H1 (cell line): ENCODE data around the gene CCDC112. TPM values are rescaled to one million over a fixed set of nuclear protein-coding genes. Genes with fewer than 3 reads are reported as not detected.

Source experiments
- CHD7 ChIP-seq: fragments of 300-600 bp; sonication (generic); IDR thresholded peaks from 2 replicates; pipeline ENCODE4 v1.7.1; 2012; ENCODE audit warnings: low read length, moderate library complexity, mild to moderate bottlenecking, inconsistent platforms; ENCODE audit not compliant: insufficient replicate concordance
- HDAC6 ChIP-seq: IDR thresholded peaks from one replicate; pipeline ENCODE4 v1.7.1; 2012; ENCODE audit warnings: low read depth, mild to moderate bottlenecking, inconsistent platforms, low read length, moderate library complexity
- NRF1 ChIP-seq: IDR thresholded peaks from 2 replicates; pipeline ENCODE4 v1.6.1; 2011; ENCODE audit warnings: mild to moderate bottlenecking, low read depth, low read length, improper control_type of control experiment
- PHF8 ChIP-seq: fragments of 200-600 bp; sonication (generic); conservative IDR thresholded peaks from 2 replicates; pipeline ENCODE4 v1.7.1; 2012; ENCODE audit warnings: low read depth, mild to moderate bottlenecking, inconsistent platforms, low read length, moderate library complexity
- POU5F1 ChIP-seq: IDR thresholded peaks from 2 replicates; pipeline ENCODE4 v1.6.1; 2011; ENCODE audit warnings: low read depth, mild to moderate bottlenecking, low read length, moderate library complexity
- SUZ12 ChIP-seq: fragments of 200-600 bp; sonication (generic); IDR thresholded peaks from 2 replicates; pipeline ENCODE4 v1.6.1; 2012; ENCODE audit warnings: mild to moderate bottlenecking, inconsistent platforms, low read length, moderate library complexity, mixed read lengths
- polyA plus RNA-seq, 7 experiments: library from polyadenylated mRNA; depleted of rRNA in 3 of 7; stranded (reverse) in 5 of 7; unstranded in 2 of 7; fragments of >200 nt in 5 of 7; fragments of 200-250 nt in 2 of 7; gene quantifications; 1 replicate in 5 of 7; 2 replicates in 1 of 7; 4 replicates in 1 of 7; pipeline versions ENCODE4 v1.2.1 to v1.2.3, GENCODE V29; 2011 to 2013; ENCODE audit warnings: missing spikeins in 2 of 7, mixed read lengths in 2 of 7
- total RNA-seq: library from RNA; stranded (reverse); fragmentation: NEBNext Ultra II Directional; extraction: Animal tissue kit (Norgen Biotek cat#: 25700); gene quantifications from 2 replicates; pipeline ENCODE4 v1.2.1, GENCODE V29; 2021

The CCDC112 gene
- total and polyA plus RNA-seq, 2 of the 8 experiments (the other 6 are each of a cell fraction or from before 2014, with no cell fraction given), result 3.3 to 15.6 TPM

GRCh38 chr5:115262321-115263077 lies 34.0 kb downstream of the CCDC112 start, which contains the start of gene PGGT1B (continued):
- TF ChIP-seq CHD7 (no peak), NRF1 (no peak), PHF8 (peak; percentile 75; the same call in 1 of the 2 replicates), SUZ12 (no peak), HDAC6 (no peak), POU5F1 (no peak)
